Stimulated activated memory B cell treated with anti-CD40 and anti-IgM and Interleukin-4, amounts not matched to agents 10 μg/mL and 1 μg/mL and 100 μg/mL, for 72 hours (primary cell): ENCODE results near the gene SPTBN5.

Experiments
- ATAC-seq: fragments of 150-1000 bp; cut with Tn5 transposase; 2 replicates; pipeline ENCODE4 v1.10.0; 2021
- H3K27ac Mint-ChIP-seq: one replicate; pipeline ENCODE4 v1.8.0; 2022; ENCODE audit warnings: mild to moderate bottlenecking, mixed read lengths
- H3K27me3 Mint-ChIP-seq: one replicate; pipeline ENCODE4 v1.8.0; 2022; ENCODE audit warnings: mixed read lengths
- H3K36me3 Mint-ChIP-seq: one replicate; pipeline ENCODE4 v1.8.0; 2022; ENCODE audit warnings: mixed read lengths
- H3K4me1 Mint-ChIP-seq: one replicate; pipeline ENCODE4 v1.8.0; 2022; ENCODE audit warnings: mixed read lengths
- H3K4me3 Mint-ChIP-seq: one replicate; pipeline ENCODE4 v1.8.0; 2022; ENCODE audit warnings: mild to moderate bottlenecking, moderate library complexity, mixed read lengths
- H3K9me3 Mint-ChIP-seq: one replicate; pipeline ENCODE4 v1.8.0; 2022; ENCODE audit warnings: mixed read lengths

SPTBN5 gene

GRCh38 chr15:41887161-41887560, 6.7 kb downstream of the SPTBN5 start:
- Mint-ChIP-seq H3K36me3 (no peaks in the 10 kb centered on the region), H3K9me3 (no peaks in the 10 kb centered on the region), H3K4me3 (no peak overlapping the region), H3K4me1 (peaks cover 47% of the 10 kb centered on the region), H3K27ac (peak overlapping the region; percentile 40), H3K27me3 (no peaks in the 10 kb centered on the region)
- no peak for ATAC-seq

DNA sequence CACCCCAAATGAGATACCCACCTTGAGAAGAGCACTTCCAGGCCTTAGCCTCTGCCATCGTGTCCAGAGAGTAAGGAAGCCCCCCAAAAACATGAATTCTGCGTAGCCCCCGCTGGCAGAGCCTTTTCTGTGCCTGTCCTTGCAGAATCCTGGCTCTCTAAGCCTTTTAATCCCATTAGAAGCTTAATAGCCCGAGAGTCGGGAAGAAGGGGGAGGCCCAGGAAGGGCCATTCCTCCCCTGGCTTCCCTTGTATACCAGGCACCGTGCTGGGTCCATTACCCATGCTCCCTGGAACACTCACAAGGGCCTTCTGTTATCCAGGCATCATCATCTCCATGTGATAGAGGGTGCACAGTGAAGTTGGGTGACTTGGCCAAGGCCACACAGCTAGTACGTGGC, 7.1 kb downstream of the SPTBN5 start:
- Mint-ChIP-seq H3K4me1 (peaks cover 45% of the 10 kb centered on the region), H3K27ac (peak overlapping the region; percentile 40), H3K27me3 (no peaks in the 10 kb centered on the region), H3K36me3 (no peaks in the 10 kb centered on the region), H3K4me3 (no peak overlapping the region), H3K9me3 (no peaks in the 10 kb centered on the region)
- ATAC-seq = no peak

DNA sequence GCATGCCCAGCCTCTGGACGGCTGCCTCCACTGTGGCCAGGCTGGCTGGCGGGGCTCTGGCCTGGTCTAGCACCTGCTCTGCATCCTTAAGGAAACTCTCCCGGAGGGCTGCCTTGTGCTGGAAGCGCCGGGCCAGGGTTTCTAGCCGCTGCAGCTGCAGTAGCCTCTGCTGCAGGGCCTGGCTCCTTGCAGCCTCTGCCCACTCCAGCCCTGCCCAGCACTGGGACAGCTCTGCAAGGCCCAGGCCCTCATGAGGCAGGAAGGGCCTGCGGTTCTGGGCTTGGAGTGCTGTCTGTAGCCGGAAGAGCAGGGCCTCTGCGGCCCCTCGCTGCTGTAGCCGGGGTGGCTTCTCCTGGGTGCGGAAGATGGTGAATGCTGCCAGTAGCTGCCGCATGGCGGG, 8.0 kb downstream of the SPTBN5 start:
- Mint-ChIP-seq H3K9me3 (no peaks in the 10 kb centered on the region), H3K27ac (no peak overlapping the region), H3K36me3 (no peaks in the 10 kb centered on the region), H3K4me1 (peaks cover 52% of the 10 kb centered on the region), H3K27me3 (peaks cover 8% of the 10 kb centered on the region), H3K4me3 (no peak overlapping the region)
- ATAC-seq = no peak

DNA sequence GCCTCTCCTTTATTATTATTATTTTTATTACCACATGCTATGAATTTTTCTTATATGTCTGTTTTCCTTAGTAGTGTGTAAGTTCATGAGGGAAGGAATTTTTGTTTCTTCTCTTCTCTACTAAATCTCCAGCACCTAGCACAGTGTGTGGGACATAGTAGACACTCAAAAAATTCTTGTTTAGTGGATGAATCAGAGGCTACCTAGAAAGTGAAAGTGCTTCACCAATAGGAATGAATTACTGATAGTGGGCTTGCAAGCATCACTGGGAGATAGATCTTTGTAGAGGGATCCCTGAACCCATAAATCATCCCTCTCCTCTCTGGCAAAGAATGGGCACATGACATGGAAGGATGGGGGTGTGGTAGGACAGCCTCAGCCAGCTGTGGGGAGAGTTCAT, 8.5 kb downstream of the SPTBN5 start:
- Mint-ChIP-seq H3K36me3 (no peaks in the 10 kb centered on the region), H3K9me3 (no peaks in the 10 kb centered on the region), H3K4me1 (peaks cover 56% of the 10 kb centered on the region), H3K27ac (no peak overlapping the region), H3K4me3 (no peak overlapping the region), H3K27me3 (peaks cover 13% of the 10 kb centered on the region)
- no peak for ATAC-seq

DNA sequence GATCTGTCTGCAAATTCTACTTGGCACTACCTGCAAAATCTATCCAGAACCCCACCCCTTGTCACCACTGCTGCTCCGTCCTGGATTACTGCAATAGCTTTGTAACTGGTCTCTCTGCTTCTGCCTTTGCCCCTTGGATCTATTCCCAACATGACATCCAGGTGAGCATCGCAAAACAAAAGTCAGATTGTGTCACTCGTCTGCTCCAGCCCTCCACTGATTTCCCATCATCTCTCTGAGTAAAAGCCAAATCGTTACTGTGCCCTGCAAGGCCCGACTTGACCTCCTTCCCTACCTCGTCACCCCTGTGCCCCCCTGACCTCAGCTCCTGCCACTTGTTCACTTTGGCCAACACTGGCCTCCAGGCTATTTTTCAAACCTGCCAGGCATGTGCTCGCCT, 9.4 kb downstream of the SPTBN5 start:
- no peak overlapping the region for H3K4me3 Mint-ChIP-seq
- H3K36me3 Mint-ChIP-seq = no peaks in the 10 kb centered on the region
- no peaks in the 10 kb centered on the region for H3K9me3 Mint-ChIP-seq
- no peak for ATAC-seq
- H3K4me1 Mint-ChIP-seq = peaks cover 53% of the 10 kb centered on the region
- H3K27ac Mint-ChIP-seq = no peak overlapping the region
- H3K27me3 Mint-ChIP-seq = peaks cover 22% of the 10 kb centered on the region

GRCh38 chr15:41883484-41883825, 10.4 kb downstream of the SPTBN5 start:
- no peak overlapping the region for H3K4me3 Mint-ChIP-seq
- H3K9me3 Mint-ChIP-seq = no peaks in the 10 kb centered on the region
- no peaks in the 10 kb centered on the region for H3K36me3 Mint-ChIP-seq

GRCh38 chr15:41882689-41883483, 11.0 kb downstream of the SPTBN5 start:
- H3K27ac Mint-ChIP-seq = no peak overlapping the region
- no peaks in the 10 kb centered on the region for H3K36me3 Mint-ChIP-seq
- peaks cover 35% of the 10 kb centered on the region for H3K27me3 Mint-ChIP-seq
- no peaks in the 10 kb centered on the region for H3K9me3 Mint-ChIP-seq
- ATAC-seq = no peak
- H3K4me1 Mint-ChIP-seq = peaks cover 38% of the 10 kb centered on the region
- H3K4me3 Mint-ChIP-seq = no peak overlapping the region

More at GRCh38 chr15:41883484-41883825, 10.4 kb downstream of the SPTBN5 start:
- Mint-ChIP-seq H3K27me3 (peaks cover 32% of the 10 kb centered on the region), H3K4me1 (peaks cover 43% of the 10 kb centered on the region), H3K27ac (no peak overlapping the region)
- ATAC-seq = no peak

DNA sequence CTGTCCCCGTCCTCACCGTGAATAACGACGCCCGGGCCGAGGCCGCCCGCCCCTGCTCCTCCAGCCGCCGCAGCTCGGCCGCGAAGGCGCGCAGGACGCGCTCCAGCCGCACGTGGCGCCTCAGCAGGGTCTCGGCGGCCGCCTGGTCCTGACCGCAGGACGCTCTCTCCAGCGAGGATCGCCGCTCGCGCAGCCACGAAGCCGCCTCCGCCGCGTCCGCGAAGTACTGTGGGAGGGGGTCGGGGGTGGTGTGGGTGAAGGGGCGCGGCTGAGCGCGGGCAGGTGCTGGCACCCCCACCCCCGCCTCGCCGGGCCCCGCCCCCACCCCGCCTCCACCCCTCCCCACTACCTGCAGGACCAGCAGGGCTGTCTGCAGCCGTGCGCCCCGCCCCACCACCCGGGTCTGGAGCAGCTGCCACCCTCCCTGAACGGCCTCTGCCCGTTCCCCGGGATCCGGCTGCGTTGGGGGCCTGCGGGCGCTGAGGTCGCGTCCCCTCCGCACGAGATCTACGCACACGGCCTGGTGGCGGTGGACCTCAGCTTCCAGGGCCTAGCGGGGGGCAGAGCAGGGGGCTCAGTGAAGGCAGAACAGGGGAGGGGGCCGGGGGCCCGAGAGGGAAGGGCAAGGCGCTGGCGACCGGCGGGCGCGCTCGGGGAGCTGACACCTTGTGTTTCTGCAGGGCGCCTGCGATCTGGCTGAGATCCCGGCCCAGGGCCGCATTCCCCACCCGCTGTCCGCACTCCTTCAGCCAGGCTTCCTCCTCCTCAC, 11.7 kb downstream of the SPTBN5 start:
- ATAC-seq = no peak
- H3K4me3 Mint-ChIP-seq = no peak overlapping the region
- no peaks in the 10 kb centered on the region for H3K9me3 Mint-ChIP-seq
- H3K27me3 Mint-ChIP-seq = peaks cover 35% of the 10 kb centered on the region
- H3K27ac Mint-ChIP-seq = no peak overlapping the region
- H3K4me1 Mint-ChIP-seq = peaks cover 30% of the 10 kb centered on the region
- H3K36me3 Mint-ChIP-seq = no peaks in the 10 kb centered on the region

DNA sequence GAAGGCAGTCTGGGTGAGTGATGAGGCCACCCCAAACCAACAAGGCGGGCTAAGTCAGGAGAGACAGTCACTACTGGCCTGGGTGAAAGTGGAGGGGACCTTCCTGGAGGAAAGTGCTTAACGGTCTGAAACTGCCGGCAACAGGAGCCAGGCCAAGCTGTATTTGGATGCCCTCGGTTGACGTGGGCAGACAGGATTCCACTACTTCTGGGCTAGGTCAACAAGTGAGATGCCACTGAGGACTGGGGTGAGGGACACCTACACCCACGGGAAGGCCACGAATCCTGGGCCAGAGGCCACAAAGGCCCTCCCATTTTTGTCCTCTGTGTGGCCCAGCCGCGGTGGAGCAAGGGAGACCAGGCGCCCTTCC, 12.3 kb downstream of the SPTBN5 start:
- no peaks in the 10 kb centered on the region for H3K36me3 Mint-ChIP-seq
- peak overlapping the region; percentile 19 for H3K27ac Mint-ChIP-seq
- H3K4me1 Mint-ChIP-seq = peaks cover 29% of the 10 kb centered on the region
- peak overlapping the region; percentile 18 for H3K4me3 Mint-ChIP-seq
- H3K9me3 Mint-ChIP-seq = no peaks in the 10 kb centered on the region
- peaks cover 35% of the 10 kb centered on the region for H3K27me3 Mint-ChIP-seq
- no peak for ATAC-seq

DNA sequence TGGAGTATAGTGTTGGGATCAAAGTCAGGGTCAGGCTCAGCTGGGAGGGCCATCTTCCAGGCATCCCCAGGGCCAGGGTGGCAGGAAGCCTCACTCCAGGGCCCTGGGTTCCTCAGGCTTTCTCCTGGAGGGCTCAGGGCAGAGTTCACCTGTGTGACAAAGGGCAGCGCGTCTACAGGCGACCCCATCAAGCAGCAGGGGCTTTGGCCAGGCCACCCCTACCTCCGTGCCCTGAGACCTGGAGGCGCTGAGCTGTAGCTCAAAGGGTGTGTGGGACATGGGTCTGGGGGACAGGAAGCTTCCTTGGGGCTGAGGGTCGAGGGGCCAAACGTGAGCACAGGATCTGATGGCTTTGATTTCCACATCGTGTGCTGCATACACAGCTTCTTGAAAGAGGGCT, 12.8 kb downstream of the SPTBN5 start:
- peaks cover 40% of the 10 kb centered on the region for H3K27me3 Mint-ChIP-seq
- no peaks in the 10 kb centered on the region for H3K36me3 Mint-ChIP-seq
- H3K4me3 Mint-ChIP-seq = peak overlapping the region; percentile 18
- ATAC-seq = no peak
- H3K9me3 Mint-ChIP-seq = no peaks in the 10 kb centered on the region
- H3K4me1 Mint-ChIP-seq = peaks cover 32% of the 10 kb centered on the region
- peak overlapping the region; percentile 19 for H3K27ac Mint-ChIP-seq

DNA sequence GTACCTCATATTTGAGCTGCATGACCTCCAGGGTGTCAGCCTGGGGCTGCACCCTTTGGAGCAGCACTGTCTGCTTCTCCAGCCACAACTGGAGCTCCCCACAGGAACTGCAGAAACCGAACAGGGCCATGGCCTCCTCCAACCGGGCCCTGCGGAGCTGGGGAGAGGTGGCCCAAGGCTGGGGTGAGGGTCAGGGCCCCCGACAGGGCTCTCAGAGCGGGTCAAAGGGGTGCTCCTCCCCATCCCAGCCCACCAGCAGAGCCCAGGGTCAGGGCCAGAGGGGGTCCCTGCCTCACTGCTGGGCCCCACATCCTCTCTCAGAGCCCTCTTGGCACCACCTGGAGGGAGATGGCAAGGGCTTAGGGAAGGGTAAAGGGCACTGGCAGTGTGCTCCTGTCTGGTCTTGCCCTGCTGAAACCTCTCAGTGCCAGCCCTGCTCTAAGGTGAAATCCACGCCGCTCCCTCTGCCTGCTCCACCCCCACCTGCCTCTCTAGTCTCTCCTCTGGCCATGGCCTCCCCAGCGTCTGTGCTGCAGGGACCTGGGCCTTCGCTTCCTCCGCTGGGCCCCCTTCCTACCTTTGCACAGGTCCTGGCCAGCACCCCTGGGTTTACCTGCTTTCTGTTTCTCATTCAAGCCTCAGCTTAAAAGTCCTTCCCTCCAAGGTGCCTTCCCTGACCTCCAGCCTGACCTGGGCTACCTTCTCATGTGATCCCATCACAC, 13.5 kb downstream of the SPTBN5 start:
- Mint-ChIP-seq H3K27ac (no peak overlapping the region), H3K4me1 (peaks cover 37% of the 10 kb centered on the region), H3K36me3 (no peaks in the 10 kb centered on the region), H3K9me3 (no peaks in the 10 kb centered on the region), H3K27me3 (peaks cover 48% of the 10 kb centered on the region), H3K4me3 (no peak overlapping the region)
- ATAC-seq = no peak

DNA sequence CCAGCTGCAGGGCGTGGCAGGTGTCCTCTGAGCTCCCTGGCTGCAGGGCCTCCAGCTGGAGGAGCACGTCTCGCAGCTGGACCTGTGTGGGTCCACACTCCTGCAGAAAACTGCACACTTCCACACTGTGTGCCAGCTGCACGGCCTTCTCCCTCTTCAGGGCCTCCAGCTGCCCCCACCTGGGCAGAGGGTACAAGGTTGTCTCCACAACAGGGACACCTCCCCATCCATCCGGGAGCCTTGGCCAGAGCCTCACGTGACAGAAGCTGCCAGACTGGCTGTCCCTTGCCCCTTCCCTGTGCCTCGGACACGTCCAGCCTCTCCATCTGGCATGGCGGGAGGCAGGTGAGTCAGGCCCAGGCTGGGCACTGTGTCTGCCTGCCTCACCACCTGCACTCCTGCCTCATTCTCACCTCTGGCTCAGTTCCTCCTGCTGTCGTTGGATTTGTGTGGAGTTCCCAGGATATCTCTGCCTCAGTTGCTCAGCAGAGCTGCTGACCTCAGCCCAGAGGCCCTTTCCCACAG, 14.5 kb downstream of the SPTBN5 start:
- no peaks in the 10 kb centered on the region for H3K9me3 Mint-ChIP-seq
- H3K36me3 Mint-ChIP-seq = no peaks in the 10 kb centered on the region
- no peak overlapping the region for H3K27ac Mint-ChIP-seq
- H3K27me3 Mint-ChIP-seq = peaks cover 55% of the 10 kb centered on the region
- ATAC-seq = no peak
- peaks cover 35% of the 10 kb centered on the region for H3K4me1 Mint-ChIP-seq
- H3K4me3 Mint-ChIP-seq = no peak overlapping the region

DNA sequence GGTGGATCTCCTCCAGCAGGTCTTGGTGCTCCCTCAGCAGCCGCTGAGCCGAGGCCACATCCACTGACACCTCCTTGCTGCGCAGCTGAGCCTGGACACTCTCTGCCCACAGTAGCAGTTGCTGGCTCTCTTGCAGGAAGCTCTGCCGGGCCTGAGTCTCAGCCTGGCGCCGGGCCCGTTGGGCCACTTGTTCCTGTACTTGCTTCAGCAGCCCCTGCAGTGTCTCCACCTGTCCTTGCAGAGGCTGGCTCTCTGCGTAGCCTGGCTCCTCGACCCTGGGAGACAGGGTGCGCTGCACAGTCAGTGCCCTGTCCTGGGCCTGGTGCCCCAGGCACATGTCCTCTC, 15.5 kb downstream of the SPTBN5 start:
- no peaks in the 10 kb centered on the region for H3K36me3 Mint-ChIP-seq
- ATAC-seq = no peak
- H3K9me3 Mint-ChIP-seq = no peaks in the 10 kb centered on the region
- H3K27ac Mint-ChIP-seq = no peak overlapping the region
- peaks cover 32% of the 10 kb centered on the region for H3K4me1 Mint-ChIP-seq
- H3K27me3 Mint-ChIP-seq = peaks cover 66% of the 10 kb centered on the region
- H3K4me3 Mint-ChIP-seq = no peak overlapping the region

GRCh38 chr15:41877631-41878354, 16.1 kb downstream of the SPTBN5 start:
- H3K27me3 Mint-ChIP-seq = peaks cover 71% of the 10 kb centered on the region
- H3K27ac Mint-ChIP-seq = no peak overlapping the region
- H3K36me3 Mint-ChIP-seq = no peaks in the 10 kb centered on the region
- H3K9me3 Mint-ChIP-seq = no peaks in the 10 kb centered on the region
- no peak overlapping the region for H3K4me3 Mint-ChIP-seq
- ATAC-seq = no peak
- H3K4me1 Mint-ChIP-seq = peaks cover 27% of the 10 kb centered on the region

DNA sequence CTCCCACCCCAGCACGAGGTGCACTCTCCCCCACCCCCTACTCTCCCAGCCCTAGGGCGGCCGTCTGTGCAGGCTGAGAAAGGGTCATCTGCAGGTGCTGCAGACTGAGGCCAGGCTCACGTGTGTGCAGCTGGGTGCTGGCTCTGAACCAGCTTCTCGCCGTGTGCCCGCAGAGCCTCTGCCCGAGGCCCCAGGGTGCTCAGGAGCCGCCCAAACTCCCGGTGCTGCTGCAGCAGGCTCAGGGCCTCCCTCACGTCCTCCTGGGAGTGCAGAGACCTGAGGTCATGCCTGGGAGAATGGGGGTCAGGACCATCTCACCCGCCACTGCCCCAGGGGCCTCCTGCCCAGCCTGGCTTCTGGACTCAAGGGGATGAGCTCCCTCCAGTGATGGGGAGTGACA, 17.2 kb downstream of the SPTBN5 start:
- peaks cover 82% of the 10 kb centered on the region for H3K27me3 Mint-ChIP-seq
- H3K36me3 Mint-ChIP-seq = no peaks in the 10 kb centered on the region
- H3K27ac Mint-ChIP-seq = no peak overlapping the region
- H3K4me1 Mint-ChIP-seq = peaks cover 22% of the 10 kb centered on the region
- ATAC-seq = no peak
- H3K9me3 Mint-ChIP-seq = no peaks in the 10 kb centered on the region
- no peak overlapping the region for H3K4me3 Mint-ChIP-seq
